CD4-positive, alpha-beta T cell treated with Interleukin-17A for 4 hours (primary cell): ENCODE data around the gene GMDS.

Experiments
- DNase-seq: peaks from one replicate; pipeline ENCODE4 v3.0.0-alpha.2; 2020; ENCODE audit warnings: mixed read lengths

GMDS gene

DNA sequence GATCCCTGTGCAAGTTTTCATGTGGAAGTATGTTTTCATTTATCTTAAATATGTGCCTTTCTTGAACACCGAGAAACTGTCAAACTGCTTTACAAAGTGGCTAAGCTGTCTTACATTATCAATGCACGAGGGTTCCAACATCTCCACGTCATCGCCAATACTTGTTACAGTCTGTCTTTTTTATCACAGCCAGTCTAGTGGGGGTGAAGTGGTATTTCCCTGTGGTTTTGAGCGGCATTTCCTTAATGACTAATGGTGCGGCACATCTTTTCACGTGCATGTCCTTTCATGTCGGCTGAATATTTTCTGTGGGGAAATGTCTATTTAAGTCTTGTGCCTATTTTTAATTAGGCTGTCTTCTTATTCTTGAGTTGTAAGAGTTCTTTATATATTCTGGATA lies 355.3 kb downstream of the GMDS start:
- DNase-seq = no peak

DNA sequence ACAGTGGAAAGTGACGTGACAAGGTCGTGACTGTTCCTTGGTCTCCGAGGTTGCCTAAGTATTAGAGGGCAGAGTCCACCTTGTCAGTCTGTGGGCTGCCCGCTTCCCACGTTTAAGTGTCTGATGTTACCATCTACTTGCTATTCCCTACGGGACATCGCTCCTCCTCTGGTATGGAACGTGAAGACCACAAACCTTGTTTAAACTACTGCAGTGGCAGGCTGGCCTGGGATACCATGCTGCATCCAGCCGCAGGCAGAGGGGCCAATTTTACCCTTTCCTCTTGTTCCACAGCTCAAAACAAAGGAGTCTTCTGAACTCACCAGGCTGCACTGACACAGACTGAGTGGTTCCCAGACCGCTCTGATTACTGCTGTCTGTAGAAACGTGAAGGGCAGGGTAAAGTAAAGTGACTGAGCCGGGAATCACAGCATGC lies 359.8 kb downstream of the GMDS start:
- no peak for DNase-seq

- DNase-seq = no peak
Observed at GRCh38 chr6:1884313-1884712, 361.1 kb downstream of the GMDS start.

GRCh38 chr6:1878330-1878729 lies 367.1 kb downstream of the GMDS start:
- no peak for DNase-seq

GRCh38 chr6:1873781-1874180 lies 371.6 kb downstream of the GMDS start:
- no peak for DNase-seq

DNA sequence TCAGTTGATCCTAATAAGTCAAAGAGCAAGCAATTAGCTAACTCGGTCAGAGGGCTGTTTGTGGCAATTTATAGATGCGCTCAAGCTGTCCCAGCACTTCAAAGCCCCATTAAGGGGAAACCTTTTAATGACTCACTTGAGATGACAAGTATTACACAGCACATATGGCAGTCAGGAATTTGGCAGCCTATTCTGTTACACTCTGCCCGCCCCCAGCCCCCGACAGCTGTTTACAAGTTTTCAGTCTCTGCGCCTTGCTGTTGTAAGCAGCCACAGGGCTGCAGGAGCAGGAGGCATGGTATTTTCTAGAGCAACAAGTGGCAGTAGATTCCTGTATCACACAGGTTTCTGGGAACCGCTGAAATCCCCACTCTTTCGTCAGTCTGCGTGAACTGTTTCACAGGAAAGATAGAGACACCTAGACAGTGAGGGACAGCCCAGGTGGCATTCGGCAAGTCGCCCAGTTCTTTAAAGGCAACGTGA lies 372.7 kb downstream of the GMDS start:
- no peak for DNase-seq

GRCh38 chr6:1871724-1872315 lies 373.6 kb downstream of the GMDS start:
- no peak for DNase-seq

GRCh38 chr6:1870932-1871331 lies 374.5 kb downstream of the GMDS start:
- DNase-seq = no peak

GRCh38 chr6:1870251-1870650 lies 375.2 kb downstream of the GMDS start:
- no peak for DNase-seq

DNA sequence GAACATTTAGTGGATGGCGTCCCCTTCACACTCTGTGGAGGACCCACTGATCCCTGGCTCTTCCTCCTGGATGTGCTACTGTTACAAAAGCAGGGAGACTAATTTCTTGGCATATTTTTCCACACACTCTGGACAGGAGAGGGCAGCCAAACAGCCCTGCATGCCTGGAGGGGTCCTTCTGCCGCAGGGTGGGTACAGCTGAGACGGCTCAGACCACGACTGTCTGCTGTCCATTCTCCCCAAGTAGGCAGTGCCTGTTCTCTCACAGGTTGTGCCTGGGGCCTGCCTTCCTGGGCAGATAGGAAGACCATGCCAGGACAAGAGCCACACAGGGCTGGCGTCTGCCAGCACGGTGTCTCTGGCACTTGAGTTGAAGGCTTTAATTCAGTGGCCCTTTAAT lies 375.6 kb downstream of the GMDS start:
- no peak for DNase-seq

DNA sequence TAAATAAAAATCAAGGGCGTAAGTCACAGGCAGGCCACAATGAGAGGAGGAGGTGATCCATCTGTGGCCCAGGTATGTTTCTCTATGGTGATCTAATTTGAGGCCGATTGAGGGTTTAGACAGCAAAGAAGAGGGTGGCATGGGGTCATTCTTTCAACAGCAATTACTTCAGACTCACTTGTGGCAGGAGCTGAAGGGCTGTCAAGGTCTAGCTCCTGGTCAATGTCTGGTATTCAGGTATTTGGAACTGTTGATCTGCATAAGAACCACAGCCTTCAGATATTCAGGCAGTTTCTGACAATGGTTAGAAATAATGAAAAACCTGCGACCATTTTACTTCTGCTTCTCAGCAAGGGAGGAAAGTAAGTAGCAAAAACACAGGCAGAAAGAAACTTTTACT lies 376.1 kb downstream of the GMDS start:
- DNase-seq = no peak

GRCh38 chr6:1868561-1869261 lies 376.7 kb downstream of the GMDS start:
- no peak for DNase-seq

DNA sequence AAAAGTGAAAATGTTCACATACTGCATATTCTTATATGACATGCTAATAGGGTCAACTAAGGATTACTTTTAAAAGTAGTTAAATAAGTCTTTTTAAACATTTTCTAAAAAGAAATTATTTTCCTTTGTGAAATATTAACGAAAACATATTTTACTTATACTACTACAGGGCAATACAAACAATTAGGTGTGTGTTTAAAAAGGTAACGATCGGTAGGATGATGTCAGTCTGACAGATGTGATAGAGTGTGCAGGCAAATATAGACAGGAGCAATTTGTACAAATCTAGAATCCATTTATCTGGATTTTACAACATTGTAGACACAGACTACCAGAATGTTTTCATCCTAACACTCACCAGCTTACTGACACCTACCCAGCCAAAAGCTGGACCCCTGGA lies 378.2 kb downstream of the GMDS start:
- no peak for DNase-seq

DNA sequence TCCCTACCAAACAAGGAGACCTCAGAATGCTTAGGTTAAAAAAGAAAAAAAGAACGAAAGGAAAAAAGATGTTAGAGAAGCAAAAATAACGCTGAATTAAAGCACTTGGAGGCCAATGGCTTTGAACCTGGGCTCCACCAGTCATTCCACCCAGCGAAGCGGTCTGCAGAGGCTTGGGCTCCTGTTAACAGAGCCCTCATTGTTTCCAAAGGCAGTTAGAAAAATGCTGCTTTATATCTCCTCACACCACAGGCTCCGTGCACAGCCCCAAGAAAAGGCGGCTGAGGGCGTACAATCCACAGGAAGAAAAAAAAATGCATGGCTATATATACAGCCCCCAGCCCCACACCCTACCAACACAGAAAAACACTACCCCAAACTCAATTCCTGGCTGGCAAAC lies 379.8 kb downstream of the GMDS start:
- DNase-seq = no peak

GRCh38 chr6:1864496-1864895 lies 380.9 kb downstream of the GMDS start:
- no peak for DNase-seq

DNA sequence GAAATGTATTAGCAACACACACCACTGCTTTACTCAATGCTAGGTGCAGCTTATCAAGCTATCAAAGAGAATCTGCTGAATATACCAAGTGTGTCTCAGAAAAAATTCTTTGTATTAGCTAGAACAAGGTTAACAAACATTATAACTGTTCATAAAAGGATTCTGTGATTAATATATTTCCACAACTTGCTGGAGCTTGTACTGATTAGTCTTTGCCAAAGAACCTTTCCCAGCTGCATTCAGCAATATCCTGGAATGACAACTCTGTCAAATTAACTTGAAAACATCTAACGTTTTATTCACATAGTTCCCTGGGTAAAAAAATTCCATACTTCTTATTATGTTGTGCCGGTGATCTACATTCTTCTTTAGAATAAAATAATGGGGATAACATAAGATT lies 383.0 kb downstream of the GMDS start:
- no peak for DNase-seq

DNA sequence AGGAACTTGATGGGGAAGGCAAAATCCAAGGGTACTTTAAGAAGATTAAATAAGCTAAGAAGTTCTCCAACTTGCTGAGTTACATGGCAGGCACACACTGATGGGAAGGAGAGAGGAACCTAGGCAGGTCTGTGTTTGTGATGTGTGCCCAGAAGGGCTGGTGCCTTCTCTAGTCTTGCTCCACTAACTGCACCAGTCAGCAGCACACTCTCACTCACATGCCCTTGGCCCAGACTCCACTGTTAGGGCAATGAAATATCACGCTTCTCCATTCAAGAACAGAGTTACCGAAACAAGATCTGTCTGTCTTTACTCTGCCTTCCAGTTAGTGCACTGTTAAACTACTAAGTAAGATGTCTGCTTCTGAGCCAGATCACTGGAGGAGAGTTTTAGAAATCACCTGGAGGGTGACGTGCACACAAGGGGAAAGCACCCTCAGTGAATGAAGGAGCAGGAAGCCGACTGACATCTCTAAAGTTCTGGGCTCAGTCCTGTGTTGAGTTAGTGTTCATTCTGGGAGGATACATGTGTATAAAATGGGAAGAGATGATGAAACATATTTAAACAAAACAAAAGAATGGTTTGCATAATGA lies 384.6 kb downstream of the GMDS start:
- no peak for DNase-seq

- no peak for DNase-seq
Observed at GRCh38 chr6:1858859-1859258, 386.5 kb downstream of the GMDS start.

- no peak for DNase-seq
Observed at GRCh38 chr6:1858196-1858595, 387.2 kb downstream of the GMDS start.

DNA sequence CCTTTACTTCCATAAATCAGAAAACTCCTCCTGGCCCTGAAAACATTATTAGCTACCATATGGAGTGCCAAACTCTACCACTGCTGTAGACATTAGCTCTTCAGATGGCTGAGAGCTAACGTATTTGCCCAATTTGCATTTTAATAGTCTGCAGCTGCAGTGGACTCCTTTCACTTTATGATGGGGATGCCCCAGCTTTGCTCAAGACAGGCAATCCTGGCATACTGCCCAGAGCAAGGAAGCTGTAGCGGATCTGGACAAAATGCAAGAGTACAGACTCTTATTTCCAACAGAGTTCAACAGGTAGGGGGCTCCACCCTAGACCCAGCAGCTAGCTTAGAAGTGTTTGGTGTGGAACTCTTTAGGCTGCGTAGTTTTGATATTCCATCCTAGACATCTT lies 389.0 kb downstream of the GMDS start:
- DNase-seq = no peak

DNA sequence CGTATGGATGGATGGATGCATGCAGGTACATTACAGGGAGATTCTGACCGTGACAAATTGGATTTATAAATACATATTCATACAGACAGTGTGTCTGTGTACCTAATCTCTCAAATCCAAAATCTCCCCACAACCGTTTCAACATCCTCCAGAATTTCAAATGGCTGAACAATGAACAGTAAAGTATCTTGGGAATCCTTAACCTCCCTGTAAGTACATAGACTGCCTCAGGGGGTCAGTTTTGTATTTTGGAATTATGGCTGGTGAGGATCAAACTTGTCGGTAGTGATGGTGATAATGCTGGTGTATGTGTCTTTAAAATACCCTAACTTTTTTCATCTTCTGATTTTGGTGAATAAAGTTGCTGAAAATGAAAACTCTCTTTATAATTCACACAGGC lies 389.5 kb downstream of the GMDS start:
- DNase-seq = no peak

- no peak for DNase-seq
Observed at GRCh38 chr6:1854296-1854695, 391.1 kb downstream of the GMDS start.

DNA sequence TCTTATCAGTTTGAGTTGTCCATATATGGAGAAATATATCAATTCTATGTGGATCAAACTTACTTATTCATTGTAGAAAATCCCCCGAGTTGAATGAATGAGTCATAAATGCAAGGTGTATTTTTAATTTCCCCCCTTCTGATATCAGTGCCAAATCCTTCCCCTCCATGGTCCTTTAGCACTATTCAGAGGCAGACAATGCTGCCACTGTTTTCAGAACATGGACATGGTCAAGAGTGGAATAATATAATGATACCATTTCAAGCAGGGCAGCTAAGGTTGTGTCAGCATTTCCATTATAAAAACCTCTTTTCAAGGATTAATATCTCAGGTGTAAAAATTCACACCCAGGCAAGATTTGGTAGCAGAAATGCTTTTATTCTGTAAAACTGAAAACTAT lies 391.6 kb downstream of the GMDS start:
- DNase-seq = no peak

DNA sequence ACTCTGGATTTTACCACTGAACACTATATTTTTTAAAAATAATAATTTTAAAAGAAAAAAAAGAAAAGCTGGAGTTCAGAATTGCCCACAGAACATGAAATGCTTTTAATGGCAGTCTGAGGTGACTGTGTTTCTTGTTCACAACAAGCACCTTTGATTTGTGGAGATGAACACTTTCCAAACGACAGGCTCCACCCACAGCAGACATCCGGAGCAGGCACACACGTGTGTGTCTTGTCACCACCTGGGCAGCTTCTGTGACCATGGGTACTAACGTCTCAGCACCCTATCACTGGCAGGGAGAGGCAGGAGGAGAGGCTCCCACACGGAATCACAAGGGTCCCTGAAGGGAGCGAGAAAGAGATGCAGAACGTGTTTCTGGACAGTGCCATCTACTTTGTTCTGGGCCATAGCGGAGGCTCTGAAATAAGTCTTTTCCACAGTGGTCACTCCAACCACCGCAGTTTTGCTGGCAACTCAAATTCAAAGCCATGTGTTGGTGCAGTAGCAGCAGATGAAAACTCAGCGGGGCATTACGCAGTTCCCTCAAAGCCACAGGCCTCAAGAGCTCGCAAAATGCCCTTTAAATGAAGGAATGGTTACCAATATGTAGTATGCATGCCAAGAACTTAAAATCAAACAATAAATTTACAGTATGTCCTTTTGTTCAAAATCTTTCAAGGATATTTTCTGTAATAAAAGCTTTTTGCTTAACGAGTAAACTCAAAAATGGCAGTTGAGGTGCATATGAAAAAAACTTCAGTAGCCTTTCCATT lies 393.5 kb downstream of the GMDS start:
- no peak for DNase-seq
